Endothelial cell of umbilical vein (primary cell): ENCODE measurements around the gene RILP. TPM values are rescaled to one million over a fixed set of nuclear protein-coding genes. Genes with fewer than 3 reads are reported as not detected.

ENCODE experiments used
- BruUV-seq: library from RNA; stranded (reverse); fragments of 400-500 nt; replicated peaks from 2 replicates; lab custom pipeline; 2021; lab: Mats Ljungman, UMichigan
- CTCF ChIA-PET: fragments of 300-600, 350-600 bp; sonication (Branson Sonifier 250); formaldehyde crosslinking; loops from one replicate; lab custom pipeline; 2021; ENCODE audit warnings: antibody characterized with exemption, inconsistent platforms; lab: Charles Lee
- POLR2A ChIA-PET: fragments of 300-600, 350-600 bp; sonication (Branson Sonifier 250); formaldehyde crosslinking; loops from one replicate; lab custom pipeline; 2021; ENCODE audit warnings: antibody characterized with exemption, inconsistent platforms; lab: Charles Lee
- DNase-seq: peaks from one replicate; pipeline ENCODE4 v3.0.0-alpha.2; 2011; ENCODE audit warnings: low read depth, low spot score
- FAIRE-seq: peaks from 2 replicates; lab custom pipeline; 2011; peaks lifted over from hg19 to GRCh38; lab: Jason Lieb, UNC
- H2AFZ ChIP-seq: 2 replicates; pipeline ENCODE4 v1.6.0; 2012; ENCODE audit warnings: low read depth, low read length, control low read depth, inconsistent platforms
- H3K27ac ChIP-seq: 2 replicates; pipeline ENCODE4 v1.5.1; 2011; ENCODE audit warnings: low read depth, mild to moderate bottlenecking, control low read depth, low read length, moderate library complexity; ENCODE audit not compliant: insufficient read depth
- H3K27me3 ChIP-seq, 2 experiments: 2 replicates each; pipeline versions ENCODE4 v1.6.0 to v1.6.1; 2011; ENCODE audit warnings: low read length in 2 of 2, mixed read lengths in 1 of 2; ENCODE audit not compliant: control insufficient read depth in 2 of 2, insufficient read depth in 2 of 2
- H3K36me3 ChIP-seq, 2 experiments: 2 replicates in 1 of 2; 3 replicates in 1 of 2; pipeline ENCODE4 v1.5.1; 2011; ENCODE audit warnings: low read length in 2 of 2, mild to moderate bottlenecking in 1 of 2, moderate library complexity in 1 of 2; ENCODE audit not compliant: control insufficient read depth in 2 of 2, insufficient read depth in 2 of 2; ENCODE audit errors: extremely low read depth in 1 of 2
- H3K4me1 ChIP-seq: 3 replicates; pipeline ENCODE4 v1.5.1; 2011; ENCODE audit warnings: mild to moderate bottlenecking, low read length; ENCODE audit not compliant: control insufficient read depth, insufficient read depth; ENCODE audit errors: extremely low read depth
- H3K4me2 ChIP-seq: 2 replicates; pipeline ENCODE4 v1.6.1; 2011; ENCODE audit warnings: low read length, control low read depth, mixed read lengths; ENCODE audit not compliant: insufficient read depth
- H3K4me3 ChIP-seq, 3 experiments: fragments of 200-600 bp in 1 of 3; sonication (generic), shearing (Covaris generic) in 1 of 3; replicated peaks in 1 of 3; 2 replicates each; pipeline ENCODE4 v1.5.1; 2011 to 2016; ENCODE audit warnings: control low read depth in 3 of 3, low read length in 3 of 3, mild to moderate bottlenecking in 2 of 3, inconsistent platforms in 1 of 3, low read depth in 1 of 3, moderate library complexity in 1 of 3; ENCODE audit not compliant: insufficient read depth in 1 of 3
- H3K79me2 ChIP-seq: 2 replicates; pipeline ENCODE4 v1.6.0; 2012; ENCODE audit warnings: low read length, inconsistent platforms; ENCODE audit not compliant: control insufficient read depth, insufficient read depth
- H3K9ac ChIP-seq: replicated peaks from 2 replicates; pipeline ENCODE3; 2011; ENCODE audit warnings: low read length, control low read depth; ENCODE audit not compliant: insufficient read depth; ENCODE audit errors: extremely low read depth
- H3K9me1 ChIP-seq: replicated peaks from 3 replicates; pipeline ENCODE4 v1.6.0; 2011; ENCODE audit warnings: mild to moderate bottlenecking, low read length; ENCODE audit not compliant: control insufficient read depth, insufficient read depth; ENCODE audit errors: extremely low read depth
- H3K9me3 ChIP-seq: replicated peaks from 2 replicates; pipeline ENCODE4 v1.5.1; 2012; ENCODE audit warnings: low read length, inconsistent platforms; ENCODE audit not compliant: control insufficient read depth, insufficient read depth
- H4K20me1 ChIP-seq: replicated peaks from 2 replicates; pipeline ENCODE3; 2011; ENCODE audit warnings: mild to moderate bottlenecking, low read length; ENCODE audit not compliant: control insufficient read depth, insufficient read depth; ENCODE audit errors: extremely low read depth
- EZH2 ChIP-seq: IDR thresholded peaks from 2 replicates; pipeline ENCODE4 v1.6.1; 2012; ENCODE audit warnings: borderline replicate concordance, low read depth, mild to moderate bottlenecking, moderate library complexity, low read length, inconsistent platforms; ENCODE audit not compliant: severe bottlenecking
- FOS ChIP-seq: IDR thresholded peaks from 2 replicates; pipeline ENCODE4 v1.6.1; 2011; ENCODE audit warnings: mild to moderate bottlenecking, low read length, moderate library complexity, borderline replicate concordance; ENCODE audit not compliant: insufficient read depth
- GATA2 ChIP-seq: IDR thresholded peaks from 2 replicates; pipeline ENCODE4 v1.7.0; 2011; ENCODE audit warnings: low read depth, mild to moderate bottlenecking, moderate library complexity, mixed read lengths, low read length; ENCODE audit not compliant: insufficient read length, insufficient read depth
- JUN ChIP-seq: IDR thresholded peaks from 2 replicates; pipeline ENCODE4 v1.6.1; 2011; ENCODE audit warnings: borderline replicate concordance, low read depth; ENCODE audit not compliant: insufficient read length, insufficient read depth
- MYC ChIP-seq: IDR thresholded peaks from one replicate; pipeline ENCODE4 v1.6.1; 2011; ENCODE audit warnings: mild to moderate bottlenecking, low read depth, low read length
- POLR2A ChIP-seq: IDR thresholded peaks from 2 replicates; pipeline ENCODE4 v1.6.1; 2012; ENCODE audit warnings: low read depth, mild to moderate bottlenecking, control low read depth, low read length
- POLR2AphosphoS5 ChIP-seq: IDR thresholded peaks from 2 replicates; pipeline ENCODE4 v1.6.1; 2012; ENCODE audit warnings: low read depth, mild to moderate bottlenecking, control low read depth, low read length, moderate library complexity; ENCODE audit not compliant: insufficient read depth
- dilution Hi-C: fragments of 300-500 bp; cut with MboI; formaldehyde crosslinking; loops from one replicate; pipeline ENCODE4 v1.15.0; 2019; ENCODE audit warnings: low sequenced_read_pairs; ENCODE audit not compliant: extremely low pct_ligation_motif_present
- intact Hi-C: fragments of 100-400 bp; cut with micrococcal nuclease; formaldehyde crosslinking; loops from one replicate; pipeline ENCODE4 v1.10.0; 2022
- polyA plus RNA-seq, 4 experiments: library from polyadenylated mRNA; depleted of rRNA in 3 of 4; stranded (reverse) in 3 of 4; unstranded in 1 of 4; fragments of >200 nt; gene quantifications; 2 replicates each; pipeline versions ENCODE4 v1.2.1 to v1.2.3, GENCODE V29; 2011 to 2012; ENCODE audit warnings: missing spikeins in 1 of 4
- total RNA-seq: library from RNA; stranded (reverse); gene quantifications from 2 replicates; pipeline ENCODE4 v1.2.3, GENCODE V29; 2021
- TF ChIP-seq, protein P1 (sequence below), 2 donors: IDR thresholded peaks; 1 replicate in 1 of 2; 2 replicates in 1 of 2; pipeline ENCODE4 v1.5.1; 2011; ENCODE audit warnings: low read length in 2 of 2, mild to moderate bottlenecking in 2 of 2, moderate library complexity in 2 of 2, control low read depth in 1 of 2, inconsistent platforms in 1 of 2, low read depth in 1 of 2; ENCODE audit not compliant: insufficient read depth in 1 of 2; ENCODE audit errors: extremely low read depth in 1 of 2
- TF ChIP-seq, protein P2 (sequence below): IDR thresholded peaks from 2 replicates; pipeline ENCODE4 v1.6.1; 2011; ENCODE audit not compliant: insufficient read depth, insufficient read length

Gene RILP
- total and polyA plus RNA-seq, 2 donors (not counting 3 experiments of a cell fraction or from before 2014, with no cell fraction given): 9.4 to 10.0 TPM

DNA sequence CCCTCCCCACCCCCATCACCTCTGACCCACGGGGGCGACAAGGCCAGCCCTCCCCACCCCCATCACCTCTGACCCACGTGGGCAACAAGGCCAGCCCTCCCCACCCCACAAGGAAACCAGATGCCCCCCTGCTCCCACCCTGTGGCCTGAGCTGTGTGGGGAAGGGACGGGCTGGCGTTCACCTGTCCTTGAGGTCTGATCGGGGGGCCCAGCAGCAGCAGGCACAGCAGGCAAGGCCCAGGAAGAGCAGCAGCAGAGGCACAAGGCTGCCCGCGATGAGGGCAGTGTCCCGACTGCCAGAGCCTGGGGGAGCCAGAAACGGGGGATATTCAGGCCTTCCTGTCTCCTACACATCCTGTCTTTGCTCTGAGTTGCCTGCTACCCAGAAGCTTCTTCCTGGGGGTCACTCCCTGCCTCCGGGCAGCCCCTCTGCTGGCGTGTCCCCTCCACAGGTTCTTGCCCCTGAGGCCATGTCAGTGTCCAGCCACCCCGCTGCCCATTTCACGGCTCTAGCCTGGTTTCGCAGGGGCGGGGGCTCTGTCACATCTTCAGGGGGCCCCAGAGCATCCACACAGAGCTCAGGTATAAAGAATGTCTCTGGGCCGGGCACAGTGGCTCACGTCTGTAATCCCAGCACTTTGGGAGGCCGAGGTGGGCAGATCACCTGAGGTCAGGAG, 10.9 kb downstream of the RILP start:
- DNase-seq (no peak), FAIRE-seq (no peak)
- ChIA-PET POLR2A (interaction anchor here (0.7 kb wide), 1 partner anchor 39 kb away, joined by 12 read pairs; no protein-coding TSS in a partner anchor), CTCF (interaction anchor here (1.5 to 2.7 kb wide), 2 partner anchors 9 to 64 kb away, joined by 7 to 8 read pairs; no protein-coding TSS in a partner anchor)
- H3K4me2 ChIP-seq: no peak overlapping the region
- no peaks in the 10 kb centered on the region for H3K4me1 ChIP-seq
- no peak overlapping the region for H3K27ac ChIP-seq
- no peaks in the 10 kb centered on the region for H3K9me1 ChIP-seq
- intact Hi-C loops: no loop called here
- no peak overlapping the region for H3K9ac ChIP-seq
- no peak overlapping the region for H2AFZ ChIP-seq
- H3K4me3 ChIP-seq: no peak overlapping the region
- H3K79me2 ChIP-seq: no peaks in the 10 kb centered on the region
- H3K9me3 ChIP-seq: no peaks in the 10 kb centered on the region
- TF ChIP-seq, protein P1, sequence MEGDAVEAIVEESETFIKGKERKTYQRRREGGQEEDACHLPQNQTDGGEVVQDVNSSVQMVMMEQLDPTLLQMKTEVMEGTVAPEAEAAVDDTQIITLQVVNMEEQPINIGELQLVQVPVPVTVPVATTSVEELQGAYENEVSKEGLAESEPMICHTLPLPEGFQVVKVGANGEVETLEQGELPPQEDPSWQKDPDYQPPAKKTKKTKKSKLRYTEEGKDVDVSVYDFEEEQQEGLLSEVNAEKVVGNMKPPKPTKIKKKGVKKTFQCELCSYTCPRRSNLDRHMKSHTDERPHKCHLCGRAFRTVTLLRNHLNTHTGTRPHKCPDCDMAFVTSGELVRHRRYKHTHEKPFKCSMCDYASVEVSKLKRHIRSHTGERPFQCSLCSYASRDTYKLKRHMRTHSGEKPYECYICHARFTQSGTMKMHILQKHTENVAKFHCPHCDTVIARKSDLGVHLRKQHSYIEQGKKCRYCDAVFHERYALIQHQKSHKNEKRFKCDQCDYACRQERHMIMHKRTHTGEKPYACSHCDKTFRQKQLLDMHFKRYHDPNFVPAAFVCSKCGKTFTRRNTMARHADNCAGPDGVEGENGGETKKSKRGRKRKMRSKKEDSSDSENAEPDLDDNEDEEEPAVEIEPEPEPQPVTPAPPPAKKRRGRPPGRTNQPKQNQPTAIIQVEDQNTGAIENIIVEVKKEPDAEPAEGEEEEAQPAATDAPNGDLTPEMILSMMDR (IDR thresholded peaks at IDR 0.05; ENCODE audit: extremely low read depth in 1 of 2, insufficient read depth in 1 of 2, low read depth in 1 of 2, low read length in 2 of 2): no peak
- no peak for TF ChIP-seq EZH2
- no peak for TF ChIP-seq JUN
- H3K36me3 ChIP-seq: peaks cover 2 to 48% of the 10 kb centered on the region in 2 experiments
- BruUV-seq: no TSS peak
- dilution Hi-C loops: no loop called here
- no peaks in the 10 kb centered on the region for H3K27me3 ChIP-seq
- no peaks in the 10 kb centered on the region for H4K20me1 ChIP-seq

DNA sequence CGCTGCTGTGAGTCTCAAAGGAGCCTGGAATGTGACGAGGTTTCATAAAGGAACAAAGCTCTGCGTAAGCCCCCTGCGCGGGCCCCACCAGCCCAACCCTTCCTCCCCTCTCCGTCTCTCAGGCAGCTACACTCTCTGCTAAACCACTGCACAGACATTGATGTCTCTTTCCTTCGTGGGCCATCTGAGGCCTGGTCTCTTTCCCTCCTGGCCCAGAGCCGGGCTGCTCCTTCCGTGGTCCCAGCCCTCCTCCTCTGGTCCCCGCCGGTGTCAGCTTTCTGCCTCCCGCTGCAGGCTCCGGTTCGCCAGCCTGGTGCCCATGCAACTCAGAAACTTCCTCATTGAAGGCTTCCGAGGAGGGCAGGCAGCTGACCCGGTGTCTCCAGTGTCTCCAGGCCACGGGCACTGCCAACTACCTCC, 11.5 kb downstream of the RILP start:
- Histone ChIP-seq H3K27ac (no peak overlapping the region), H3K9me3 (no peaks in the 10 kb centered on the region), H3K27me3 (no peaks in the 10 kb centered on the region), H3K36me3 (peaks cover 2 to 48% of the 10 kb centered on the region in 2 experiments), H3K4me2 (no peak overlapping the region), H3K4me1 (no peaks in the 10 kb centered on the region), H4K20me1 (no peaks in the 10 kb centered on the region), H3K9me1 (no peaks in the 10 kb centered on the region), H3K79me2 (no peaks in the 10 kb centered on the region), H2AFZ (no peak overlapping the region), H3K9ac (no peak overlapping the region), H3K4me3 (no peak overlapping the region)
- DNase-seq: no peak
- no peak for TF ChIP-seq JUN
- no peak for TF ChIP-seq POLR2AphosphoS5
- TF ChIP-seq POLR2A: no peak
- TF ChIP-seq, protein P2, sequence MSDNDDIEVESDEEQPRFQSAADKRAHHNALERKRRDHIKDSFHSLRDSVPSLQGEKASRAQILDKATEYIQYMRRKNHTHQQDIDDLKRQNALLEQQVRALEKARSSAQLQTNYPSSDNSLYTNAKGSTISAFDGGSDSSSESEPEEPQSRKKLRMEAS: no peak
- no peak for TF ChIP-seq MYC
- no peak for TF ChIP-seq GATA2
- TF ChIP-seq, protein P1 (IDR thresholded peaks at IDR 0.05; ENCODE audit: extremely low read depth in 1 of 2, insufficient read depth in 1 of 2, low read depth in 1 of 2, low read length in 2 of 2): no peak
- no peak for TF ChIP-seq FOS
- TF ChIP-seq EZH2: no peak
- dilution Hi-C loops (no loop called here), intact Hi-C loops (no loop called here)
- FAIRE-seq: no peak
- no TSS peak for BruUV-seq
- POLR2A ChIA-PET: no interaction called here
- CTCF ChIA-PET: interaction anchor here (1.5 to 2.7 kb wide), 2 partner anchors 8 to 64 kb away, joined by 7 to 8 read pairs; no protein-coding TSS in a partner anchor
